Bronchial epithelial cell (primary cell): ENCODE results near the gene FHDC1. TPM values are rescaled to one million over a fixed set of nuclear protein-coding genes. Genes with fewer than 3 reads are reported as not detected.

Experiments
- DNase-seq: peaks from one replicate; pipeline ENCODE4 v3.0.0-alpha.2; 2010; ENCODE audit warnings: low read depth
- FAIRE-seq: peaks from 2 replicates; lab custom pipeline; 2011; peaks lifted over from hg19 to GRCh38; lab: Jason Lieb, UNC
- H3K27me3 ChIP-seq: 2 replicates; pipeline ENCODE4 v1.5.1; 2011; ENCODE audit warnings: low read length; ENCODE audit not compliant: control insufficient read depth, insufficient read depth
- H3K36me3 ChIP-seq: 2 replicates; pipeline ENCODE4 v1.5.1; 2011; ENCODE audit warnings: low read length; ENCODE audit not compliant: control insufficient read depth, insufficient read depth
- H3K4me3 ChIP-seq: 2 replicates; pipeline ENCODE4 v1.5.1; 2011; ENCODE audit warnings: mild to moderate bottlenecking, low read depth, low read length, control low read depth
- total RNA-seq: library from RNA; depleted of rRNA; stranded (reverse); fragments of >200 nt; gene quantifications from 2 replicates; pipeline ENCODE4 v1.2.1, GENCODE V29; 2014
- TF ChIP-seq, protein P1 (sequence below): IDR thresholded peaks from 2 replicates; pipeline ENCODE4 v1.5.1; 2011; ENCODE audit warnings: mild to moderate bottlenecking, moderate library complexity, low read length, control low read depth, inconsistent platforms; ENCODE audit not compliant: insufficient read depth, severe bottlenecking

FHDC1 gene
- total RNA-seq, 1 donor from 2014 or later: 0.53 TPM

DNA sequence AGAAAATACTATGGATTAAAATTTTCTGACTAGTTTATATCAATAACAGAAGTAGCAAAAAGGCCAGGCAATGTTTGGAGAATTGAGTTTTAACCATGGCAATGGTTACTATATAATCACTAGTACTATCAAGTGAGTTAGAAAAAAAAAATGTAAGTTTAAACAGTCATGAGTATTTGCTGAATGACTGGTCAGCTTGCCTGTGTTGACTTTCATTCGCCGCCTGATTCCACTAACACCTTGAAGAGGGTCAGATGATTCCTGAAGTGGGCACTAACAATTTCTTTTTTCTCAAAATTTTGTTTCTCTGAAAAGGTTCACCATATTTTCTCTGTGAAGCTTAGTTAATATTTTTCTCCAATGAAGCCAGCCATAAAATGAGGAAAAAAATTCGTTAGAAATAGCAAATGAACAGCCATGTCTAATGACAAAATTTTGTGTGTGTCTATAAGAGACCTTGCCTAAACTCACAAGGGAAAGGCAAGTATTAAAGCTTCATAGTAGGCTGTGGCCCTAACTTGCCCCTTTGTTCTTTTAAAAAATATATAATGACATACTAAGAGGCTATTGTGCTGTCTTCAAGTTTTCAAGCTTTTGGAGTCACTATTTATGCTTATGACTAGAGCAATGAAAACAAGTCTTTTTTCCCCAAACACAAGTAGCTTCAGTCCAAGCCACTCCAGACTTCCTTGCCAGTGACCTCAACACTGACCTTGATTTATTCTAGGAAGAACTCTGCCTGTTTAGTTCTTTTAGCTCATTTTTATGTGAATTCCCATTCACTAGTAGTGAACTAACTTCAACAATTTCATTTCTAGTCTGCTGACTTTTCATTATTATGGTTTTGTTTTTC lies 18.4 kb upstream of the FHDC1 start:
- DNase-seq (no peak), FAIRE-seq (no peak)
- TF ChIP-seq, protein P1, sequence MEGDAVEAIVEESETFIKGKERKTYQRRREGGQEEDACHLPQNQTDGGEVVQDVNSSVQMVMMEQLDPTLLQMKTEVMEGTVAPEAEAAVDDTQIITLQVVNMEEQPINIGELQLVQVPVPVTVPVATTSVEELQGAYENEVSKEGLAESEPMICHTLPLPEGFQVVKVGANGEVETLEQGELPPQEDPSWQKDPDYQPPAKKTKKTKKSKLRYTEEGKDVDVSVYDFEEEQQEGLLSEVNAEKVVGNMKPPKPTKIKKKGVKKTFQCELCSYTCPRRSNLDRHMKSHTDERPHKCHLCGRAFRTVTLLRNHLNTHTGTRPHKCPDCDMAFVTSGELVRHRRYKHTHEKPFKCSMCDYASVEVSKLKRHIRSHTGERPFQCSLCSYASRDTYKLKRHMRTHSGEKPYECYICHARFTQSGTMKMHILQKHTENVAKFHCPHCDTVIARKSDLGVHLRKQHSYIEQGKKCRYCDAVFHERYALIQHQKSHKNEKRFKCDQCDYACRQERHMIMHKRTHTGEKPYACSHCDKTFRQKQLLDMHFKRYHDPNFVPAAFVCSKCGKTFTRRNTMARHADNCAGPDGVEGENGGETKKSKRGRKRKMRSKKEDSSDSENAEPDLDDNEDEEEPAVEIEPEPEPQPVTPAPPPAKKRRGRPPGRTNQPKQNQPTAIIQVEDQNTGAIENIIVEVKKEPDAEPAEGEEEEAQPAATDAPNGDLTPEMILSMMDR: no peak
- H3K27me3 ChIP-seq: no peaks in the 10 kb centered on the region
- H3K4me3 ChIP-seq: no peak overlapping the region
- H3K36me3 ChIP-seq: no peaks in the 10 kb centered on the region

DNA sequence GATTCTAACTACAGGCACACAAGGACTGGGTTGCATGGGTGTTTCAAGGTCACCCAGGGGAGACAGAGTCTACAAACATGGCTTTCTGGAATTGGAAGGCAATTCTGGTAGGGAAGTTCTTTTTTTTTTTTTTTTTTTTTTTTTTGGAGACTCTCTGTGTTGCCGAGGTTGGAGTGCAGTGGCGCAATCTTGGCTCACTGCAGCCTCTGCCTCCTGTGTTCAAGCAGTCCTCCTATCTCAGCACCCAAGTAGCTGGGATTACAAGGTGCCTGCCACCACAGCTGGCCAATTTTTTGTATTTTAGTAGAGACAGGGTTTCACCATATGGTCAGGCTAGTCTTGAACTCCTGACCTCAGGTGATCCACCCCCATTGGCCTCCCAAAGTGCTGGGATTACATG lies 16.3 kb upstream of the FHDC1 start:
- TF ChIP-seq, protein P1: no peak
- no peak overlapping the region for H3K4me3 ChIP-seq

GRCh38 chr4:152920768-152921167 lies 15.4 kb upstream of the FHDC1 start:
- no peaks in the 10 kb centered on the region for H3K36me3 ChIP-seq
- DNase-seq (no peak), FAIRE-seq (no peak)
- H3K27me3 ChIP-seq: no peaks in the 10 kb centered on the region
- TF ChIP-seq, protein P1: no peak
- H3K4me3 ChIP-seq: no peak overlapping the region

More for the DNA sequence above, 16.3 kb upstream of the FHDC1 start:
- H3K27me3 ChIP-seq: no peaks in the 10 kb centered on the region
- no peak for DNase-seq
- H3K36me3 ChIP-seq: no peaks in the 10 kb centered on the region
- FAIRE-seq: no peak

DNA sequence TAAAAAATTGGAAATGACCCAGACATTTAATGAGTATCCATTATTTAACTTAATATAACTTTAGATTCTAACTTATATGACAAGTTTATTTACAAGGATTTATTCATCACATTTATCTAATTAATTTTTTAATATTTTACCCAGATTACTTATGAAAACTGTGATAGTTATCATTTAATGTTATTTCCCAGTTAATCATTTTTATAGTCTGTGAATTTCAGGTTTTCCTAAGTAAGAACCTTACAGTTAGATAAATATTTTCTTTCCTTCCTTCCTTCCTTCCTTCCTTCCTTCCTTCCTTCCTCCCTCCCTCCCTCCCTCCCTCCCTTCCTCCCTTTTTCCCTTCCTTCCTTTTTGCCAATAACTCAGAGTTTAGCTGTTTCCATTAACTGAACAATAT lies 14.8 kb upstream of the FHDC1 start:
- H3K27me3 ChIP-seq: no peaks in the 10 kb centered on the region
- no peaks in the 10 kb centered on the region for H3K36me3 ChIP-seq
- no peak overlapping the region for H3K4me3 ChIP-seq
- DNase-seq: no peak
- no peak for FAIRE-seq
- TF ChIP-seq, protein P1: no peak

DNA sequence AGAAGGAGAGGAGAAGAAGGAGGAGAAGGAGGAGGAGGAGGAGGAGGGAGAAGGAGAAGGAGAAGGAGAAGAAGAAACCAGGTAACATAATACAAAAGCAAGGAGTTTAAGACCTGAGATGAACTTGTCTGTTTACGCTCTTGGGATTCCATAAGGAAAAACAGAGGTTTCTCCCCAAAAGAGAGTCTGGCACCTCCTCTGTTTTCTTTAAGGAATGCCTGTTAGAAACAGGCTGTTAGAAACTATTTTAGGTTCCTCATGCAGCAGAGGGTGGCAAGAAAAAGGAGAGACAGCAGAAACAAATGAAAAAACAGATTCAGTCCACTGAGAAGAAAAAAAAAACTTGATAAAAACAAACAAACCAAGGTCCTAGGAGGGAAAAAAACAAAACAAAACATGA lies 10.3 kb upstream of the FHDC1 start:
- no peaks in the 10 kb centered on the region for H3K27me3 ChIP-seq
- DNase-seq (no peak), FAIRE-seq (no peak)
- H3K4me3 ChIP-seq: no peak overlapping the region
- H3K36me3 ChIP-seq: no peaks in the 10 kb centered on the region
- TF ChIP-seq, protein P1: no peak
